GM10266 (cell line): ENCODE measurements around the gene FRAS1.
"Not testable (repeated sequence)": the region's sequence is repeated elsewhere in the genome, so short reads cannot be mapped to it uniquely, and the experiment has no call there.

Experiments
- DNase-seq: peaks from one replicate; pipeline ENCODE4 v3.0.0; 2012; ENCODE audit errors: extremely low spot score
- TF ChIP-seq, protein P1 (sequence below): IDR thresholded peaks from 2 replicates; pipeline ENCODE4 v1.5.1; 2012; ENCODE audit warnings: mild to moderate bottlenecking, low read depth; ENCODE audit not compliant: control insufficient read depth, insufficient read depth; ENCODE audit errors: missing control alignments

Gene FRAS1

DNA sequence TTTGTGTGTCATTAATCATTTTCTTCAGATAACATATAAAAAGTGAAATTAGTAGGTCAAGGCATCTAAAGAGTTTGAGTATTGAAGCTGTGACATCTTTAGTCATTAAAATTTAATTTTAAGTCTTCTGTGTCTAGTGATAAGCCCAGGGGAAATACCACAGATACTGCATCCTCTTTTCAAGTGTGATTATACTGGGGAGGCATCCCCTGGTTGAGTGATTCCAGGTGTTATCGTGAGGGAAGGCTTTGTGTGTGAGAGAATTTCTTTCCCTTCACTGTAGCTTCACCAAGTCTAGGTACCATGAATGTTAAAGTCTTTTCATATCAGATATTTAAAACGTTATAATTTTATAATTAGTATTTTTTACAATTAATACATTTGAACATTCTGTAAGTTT, 193.4 kb downstream of the FRAS1 start:
- TF ChIP-seq, protein P1, sequence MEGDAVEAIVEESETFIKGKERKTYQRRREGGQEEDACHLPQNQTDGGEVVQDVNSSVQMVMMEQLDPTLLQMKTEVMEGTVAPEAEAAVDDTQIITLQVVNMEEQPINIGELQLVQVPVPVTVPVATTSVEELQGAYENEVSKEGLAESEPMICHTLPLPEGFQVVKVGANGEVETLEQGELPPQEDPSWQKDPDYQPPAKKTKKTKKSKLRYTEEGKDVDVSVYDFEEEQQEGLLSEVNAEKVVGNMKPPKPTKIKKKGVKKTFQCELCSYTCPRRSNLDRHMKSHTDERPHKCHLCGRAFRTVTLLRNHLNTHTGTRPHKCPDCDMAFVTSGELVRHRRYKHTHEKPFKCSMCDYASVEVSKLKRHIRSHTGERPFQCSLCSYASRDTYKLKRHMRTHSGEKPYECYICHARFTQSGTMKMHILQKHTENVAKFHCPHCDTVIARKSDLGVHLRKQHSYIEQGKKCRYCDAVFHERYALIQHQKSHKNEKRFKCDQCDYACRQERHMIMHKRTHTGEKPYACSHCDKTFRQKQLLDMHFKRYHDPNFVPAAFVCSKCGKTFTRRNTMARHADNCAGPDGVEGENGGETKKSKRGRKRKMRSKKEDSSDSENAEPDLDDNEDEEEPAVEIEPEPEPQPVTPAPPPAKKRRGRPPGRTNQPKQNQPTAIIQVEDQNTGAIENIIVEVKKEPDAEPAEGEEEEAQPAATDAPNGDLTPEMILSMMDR = no peak
- no peak for DNase-seq

DNA sequence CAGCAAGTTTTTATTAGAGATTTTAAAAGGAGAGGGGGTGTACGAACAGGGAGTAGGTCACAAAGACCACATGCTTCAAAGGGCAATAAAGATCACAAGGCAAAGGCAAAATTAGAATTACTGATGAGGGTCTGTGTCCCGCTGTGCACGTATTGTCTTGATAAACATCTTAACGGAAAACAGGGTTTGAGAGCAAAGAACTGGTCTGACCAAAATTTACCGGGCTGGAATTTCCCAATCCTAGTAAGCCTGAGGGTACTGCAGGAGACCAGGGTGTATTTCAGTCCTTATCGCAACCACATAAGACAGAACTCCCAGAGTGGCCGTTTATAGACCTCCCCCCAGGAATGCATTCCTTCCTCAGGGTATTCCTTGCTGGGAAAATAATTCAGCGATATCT, 195.7 kb downstream of the FRAS1 start:
- not testable (repeated sequence) for DNase-seq

DNA sequence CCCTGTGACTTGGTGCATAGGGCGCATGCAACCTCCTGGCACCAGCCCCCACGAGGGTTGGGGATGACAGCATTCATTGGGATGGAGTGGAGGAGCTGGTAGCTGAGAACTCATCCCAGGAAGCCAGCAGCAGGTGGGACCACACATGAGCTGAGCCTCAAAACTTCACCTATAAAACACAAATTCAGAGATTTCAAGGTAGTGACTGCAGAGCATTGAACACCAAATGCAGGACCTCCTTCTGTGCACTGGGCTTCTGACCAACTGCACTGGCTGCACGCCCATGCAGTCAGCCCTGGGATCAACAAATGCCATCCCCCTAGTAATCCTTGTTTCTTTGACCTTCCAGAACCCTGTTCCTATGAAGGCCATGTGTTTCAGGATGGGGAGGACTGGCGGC, 197.8 kb downstream of the FRAS1 start:
- DNase-seq = no peak
- TF ChIP-seq, protein P1 = no peak

DNA sequence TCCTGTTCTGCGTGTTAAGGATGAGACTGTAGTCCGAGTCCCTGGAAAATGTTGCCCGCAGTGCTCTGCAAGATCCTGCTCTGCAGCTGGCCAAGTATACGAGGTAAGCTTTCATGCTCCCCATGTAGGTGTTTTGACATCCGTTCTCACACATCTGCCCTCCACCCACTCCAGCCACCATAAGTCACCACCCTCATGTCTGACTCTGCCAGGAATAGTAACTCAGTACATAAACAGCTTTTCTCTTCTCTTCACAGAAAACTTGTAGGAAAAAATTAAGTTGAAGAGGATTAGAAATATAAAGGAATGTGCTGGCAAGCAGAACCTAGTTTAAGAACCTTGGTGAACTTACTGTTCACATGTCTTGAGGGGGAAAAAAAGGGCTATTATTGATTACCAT, 207.9 kb downstream of the FRAS1 start:
- DNase-seq = no peak
- TF ChIP-seq, protein P1 = no peak

DNA sequence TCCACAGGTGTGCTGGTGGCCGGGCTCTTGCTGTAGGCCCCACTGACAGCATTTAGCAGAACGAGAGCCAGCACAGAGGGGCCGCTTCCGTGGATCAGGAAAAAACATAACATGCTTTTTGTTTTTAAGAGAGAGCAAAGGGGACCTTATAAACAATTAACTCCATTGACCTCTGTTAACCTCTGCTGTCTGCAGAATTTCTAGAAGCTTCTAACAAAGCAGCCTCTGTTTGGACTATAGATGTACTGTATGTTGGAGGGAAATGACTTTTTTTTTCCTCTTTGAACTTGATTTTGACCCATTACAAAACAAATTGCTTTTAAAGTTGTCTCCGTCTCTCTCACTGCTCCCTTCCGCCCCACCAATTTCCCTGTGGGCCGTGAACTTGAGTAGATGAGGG, 210.7 kb downstream of the FRAS1 start:
- TF ChIP-seq, protein P1 = no peak

DNA sequence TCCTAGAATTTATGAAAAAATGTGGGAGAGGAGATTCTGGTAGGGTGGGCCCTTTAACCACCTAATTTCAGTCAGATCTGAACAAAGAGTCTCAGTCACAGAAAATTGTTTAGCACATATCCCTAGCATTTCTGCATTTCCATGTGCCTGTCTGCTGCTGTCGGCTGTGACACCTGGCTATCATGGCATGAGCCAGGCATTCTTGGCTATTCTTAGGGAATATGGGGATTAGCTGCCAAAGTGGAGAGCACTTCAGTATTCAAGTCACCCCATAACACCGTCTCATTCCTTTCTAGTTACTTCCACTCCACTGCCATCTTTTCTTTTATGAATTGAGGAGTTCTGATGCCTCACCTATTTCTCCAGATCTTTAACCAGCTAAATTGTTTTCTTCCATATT, 211.5 kb downstream of the FRAS1 start:
- TF ChIP-seq, protein P1 = no peak
- no peak for DNase-seq

More for the DNA sequence above, 210.7 kb downstream of the FRAS1 start:
- DNase-seq = no peak

DNA sequence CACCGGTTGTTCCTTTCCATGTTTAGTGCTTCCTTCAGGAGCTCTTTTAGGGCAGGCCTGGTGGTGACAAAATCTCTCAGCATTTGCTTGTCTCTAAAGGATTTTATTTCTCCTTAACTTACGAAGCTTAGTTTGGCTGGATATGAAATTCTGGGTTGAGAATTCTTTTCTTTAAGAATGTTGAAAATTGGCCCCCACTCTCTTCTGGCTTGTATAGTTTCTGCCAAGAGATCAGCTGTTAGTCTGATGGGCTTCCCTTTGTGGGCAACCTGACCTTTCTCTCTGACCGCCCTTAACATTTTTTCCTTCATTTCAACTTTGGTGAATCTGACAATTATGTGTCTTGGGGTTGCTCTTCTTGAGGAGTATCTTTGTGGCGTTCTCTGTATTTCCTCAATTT, 218.3 kb downstream of the FRAS1 start:
- not testable (repeated sequence) for DNase-seq

DNA sequence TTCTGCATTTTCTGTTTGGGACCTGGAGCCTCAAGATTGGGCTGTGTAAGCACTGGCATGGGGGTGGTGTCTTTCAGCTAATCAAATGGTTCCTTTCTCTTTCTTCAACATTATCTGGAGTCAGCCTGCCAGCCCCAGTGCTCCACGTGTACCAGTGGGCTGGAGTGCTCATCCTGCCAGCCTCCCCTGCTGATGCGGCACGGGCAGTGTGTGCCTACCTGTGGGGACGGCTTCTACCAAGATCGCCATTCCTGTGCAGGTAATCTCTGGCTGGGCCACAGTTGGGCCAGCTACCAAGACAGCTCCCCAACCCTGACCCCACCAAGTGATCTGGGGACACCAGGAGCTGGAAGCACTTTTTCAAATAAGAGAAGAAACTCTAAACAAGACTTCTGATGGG, 229.2 kb downstream of the FRAS1 start:
- DNase-seq = no peak
- TF ChIP-seq, protein P1 = no peak
